GM19351 (cell line): ENCODE measurements around the gene CERS2.
A peak's percentile ranks its signal among the peaks of the same experiment; 100 is the strongest.

Experiments used
- ATAC-seq: cut with Tn5 transposase; IDR thresholded peaks from one replicate; pipeline ENCODE4 v1.9.1; 2021; ENCODE audit warnings: mild to moderate bottlenecking, moderate library complexity; ENCODE audit not compliant: unreplicated experiment

The CERS2 gene

GRCh38 chr1:150974580-150975478, at the start of gene CERS2:
CERS2 (minus strand) TSS chr1:150974835; CDS start chr1:150969090, 5,745 bp downstream.
- peak; percentile 42 for ATAC-seq

GRCh38 chr1:151013518-151013917, 38.9 kb upstream of the CERS2 start:
- no peak for ATAC-seq

GRCh38 chr1:151012684-151013471, 38.2 kb upstream of the CERS2 start:
- ATAC-seq: no peak

- no peak for ATAC-seq
Measured at GRCh38 chr1:151011154-151011850, 36.7 kb upstream of the CERS2 start.

GRCh38 chr1:151010346-151010726, 35.7 kb upstream of the CERS2 start:
- ATAC-seq: no peak

- no peak for ATAC-seq
Measured at GRCh38 chr1:151009674-151010345, 35.2 kb upstream of the CERS2 start.

- ATAC-seq: no peak
Measured at GRCh38 chr1:151009206-151009587, 34.6 kb upstream of the CERS2 start.

GRCh38 chr1:151008244-151009205, 33.9 kb upstream of the CERS2 start, which contains the start of gene PRUNE1:
PRUNE1 (plus strand) TSS chr1:151008449; CDS start chr1:151008633, 184 bp downstream.
- peak; percentile 63 for ATAC-seq

GRCh38 chr1:151007853-151008243, 33.2 kb upstream of the CERS2 start:
- no peak for ATAC-seq

GRCh38 chr1:151006327-151007052, 31.9 kb upstream of the CERS2 start, which contains the start of gene MINDY1:
MINDY1 (minus strand) TSS chr1:151006902; CDS start chr1:151002617, 4,285 bp downstream.
- no peak for ATAC-seq

GRCh38 chr1:151005729-151006319, 31.2 kb upstream of the CERS2 start:
- ATAC-seq: no peak

GRCh38 chr1:151003180-151003579, 28.5 kb upstream of the CERS2 start:
- ATAC-seq: no peak

GRCh38 chr1:151002611-151003010, 28.0 kb upstream of the CERS2 start:
- no peak for ATAC-seq

GRCh38 chr1:151002051-151002450, 27.4 kb upstream of the CERS2 start:
- no peak for ATAC-seq

GRCh38 chr1:151001602-151002001, 27.0 kb upstream of the CERS2 start:
- ATAC-seq: no peak

GRCh38 chr1:151000408-151000807, 25.8 kb upstream of the CERS2 start:
- ATAC-seq: no peak

GRCh38 chr1:150999926-151000325, 25.3 kb upstream of the CERS2 start:
- no peak for ATAC-seq

GRCh38 chr1:150999051-150999674, 24.5 kb upstream of the CERS2 start:
- ATAC-seq: no peak
